Loucy (cell line): ENCODE measurements around the gene PLCD3.

ENCODE experiments used
- H2AFZ ChIP-seq: fragments of 200-600 bp; sonication (generic); 2 replicates; pipeline ENCODE4 v1.6.0; 2016; ENCODE audit warnings: antibody characterized with exemption, mild to moderate bottlenecking, low read length, moderate library complexity
- H3F3A ChIP-seq: fragments of 200-600 bp; 2 replicates; pipeline ENCODE4 v1.6.0; 2016; ENCODE audit warnings: antibody characterized with exemption, low read depth, mild to moderate bottlenecking
- H3K27me3 ChIP-seq: fragments of 200-600 bp; sonication (generic); 2 replicates; pipeline ENCODE4 v1.6.1; 2014; ENCODE audit warnings: low read length, mild to moderate bottlenecking; ENCODE audit not compliant: insufficient read depth, poor library complexity, severe bottlenecking
- H3K36me3 ChIP-seq: fragments of 200-600 bp; sonication (generic); 2 replicates; pipeline ENCODE4 v1.6.1; 2016; ENCODE audit warnings: low read length; ENCODE audit not compliant: insufficient read depth
- H3K4me1 ChIP-seq: fragments of 200-600 bp; sonication (generic); 2 replicates; pipeline ENCODE4 v1.5.1; 2014; ENCODE audit warnings: low read length, mild to moderate bottlenecking; ENCODE audit not compliant: insufficient read depth, poor library complexity, severe bottlenecking
- H3K4me2 ChIP-seq: fragments of 200-600 bp; sonication (generic); 2 replicates; pipeline ENCODE4 v1.6.0; 2014; ENCODE audit warnings: antibody characterized with exemption, low read length, low read depth, mild to moderate bottlenecking; ENCODE audit not compliant: poor library complexity, severe bottlenecking
- H3K4me3 ChIP-seq: fragments of 200-600 bp; sonication (generic); 2 replicates; pipeline ENCODE4 v1.5.1; 2014; ENCODE audit warnings: low read length, mild to moderate bottlenecking, mixed read lengths; ENCODE audit not compliant: poor library complexity, severe bottlenecking
- H3K79me2 ChIP-seq: fragments of 200-600 bp; sonication (generic); 2 replicates; pipeline ENCODE4 v1.6.1; 2014; ENCODE audit warnings: low read length; ENCODE audit not compliant: insufficient read depth
- H3K9ac ChIP-seq: fragments of 200-600 bp; sonication (generic); 2 replicates; pipeline ENCODE4 v1.6.0; 2014; ENCODE audit warnings: mild to moderate bottlenecking, low read depth, low read length, moderate library complexity; ENCODE audit not compliant: poor library complexity, severe bottlenecking
- H3K9me2 ChIP-seq: fragments of 200-600 bp; sonication (generic); replicated peaks from 2 replicates; pipeline ENCODE4 v1.6.1; 2016; ENCODE audit warnings: low read depth, low read length, mixed read lengths
- H3K9me3 ChIP-seq: fragments of 200-600 bp; sonication (generic); 2 replicates; pipeline ENCODE4 v1.6.1; 2014; ENCODE audit warnings: mild to moderate bottlenecking, antibody characterized with exemption, low read length, low read depth; ENCODE audit not compliant: insufficient read depth
- H4K20me1 ChIP-seq: fragments of 200-600 bp; sonication (generic); 2 replicates; pipeline ENCODE4 v1.6.0; 2014; ENCODE audit warnings: antibody characterized with exemption, low read length, mild to moderate bottlenecking; ENCODE audit not compliant: insufficient read depth, poor library complexity, severe bottlenecking
- CTCF ChIP-seq: fragments of 200-600 bp; sonication (generic); conservative IDR thresholded peaks from 2 replicates; pipeline ENCODE4 v1.5.1; 2014; ENCODE audit warnings: mild to moderate bottlenecking, antibody characterized with exemption, low read length
- EZH2phosphoT487 ChIP-seq: fragments of 200-600 bp; IDR thresholded peaks from 2 replicates; pipeline ENCODE4 v1.6.1; 2018; ENCODE audit warnings: antibody characterized with exemption, mild to moderate bottlenecking, moderate library complexity, borderline replicate concordance

PLCD3 gene

GRCh38 chr17:45112559-45113423 lies 19.5 kb downstream of the PLCD3 start:
- H3K4me1 ChIP-seq: no peaks in the 10 kb centered on the region
- H3F3A ChIP-seq: no peaks in the 10 kb centered on the region
- no peaks in the 10 kb centered on the region for H3K27me3 ChIP-seq
- TF ChIP-seq EZH2phosphoT487 (no peak), CTCF (no peak)
- H3K4me2 ChIP-seq: no peak overlapping the region
- H3K36me3 ChIP-seq: peaks cover 4% of the 10 kb centered on the region; the same call in 1 of the 2 replicates
- H3K79me2 ChIP-seq: no peaks in the 10 kb centered on the region
- H2AFZ ChIP-seq: no peak overlapping the region
- H3K4me3 ChIP-seq: no peak overlapping the region
- no peak overlapping the region for H3K9ac ChIP-seq
- no peaks in the 10 kb centered on the region for H3K9me3 ChIP-seq
- H3K9me2 ChIP-seq: no peaks in the 10 kb centered on the region
- no peaks in the 10 kb centered on the region for H4K20me1 ChIP-seq

GRCh38 chr17:45111850-45112249 lies 20.5 kb downstream of the PLCD3 start:
- H3K36me3 ChIP-seq: peaks cover 12% of the 10 kb centered on the region; the same call in 1 of the 2 replicates
- H3K9me2 ChIP-seq: no peaks in the 10 kb centered on the region
- H3K9me3 ChIP-seq: no peaks in the 10 kb centered on the region
- no peak overlapping the region for H3K4me2 ChIP-seq
- H4K20me1 ChIP-seq: no peaks in the 10 kb centered on the region
- no peaks in the 10 kb centered on the region for H3K4me1 ChIP-seq
- no peak overlapping the region for H3K4me3 ChIP-seq
- no peaks in the 10 kb centered on the region for H3K79me2 ChIP-seq
- H3F3A ChIP-seq: no peaks in the 10 kb centered on the region
- H3K27me3 ChIP-seq: no peaks in the 10 kb centered on the region
- H3K9ac ChIP-seq: no peak overlapping the region
- TF ChIP-seq CTCF: no peak
- TF ChIP-seq EZH2phosphoT487: no peak
- no peak overlapping the region for H2AFZ ChIP-seq

GRCh38 chr17:45110676-45111611 lies 21.4 kb downstream of the PLCD3 start:
- Histone ChIP-seq H4K20me1 (no peaks in the 10 kb centered on the region), H3K4me1 (no peaks in the 10 kb centered on the region), H2AFZ (no peak overlapping the region), H3K79me2 (no peaks in the 10 kb centered on the region), H3F3A (no peaks in the 10 kb centered on the region), H3K9me3 (no peaks in the 10 kb centered on the region), H3K36me3 (peaks cover 21% of the 10 kb centered on the region; the same call in 1 of the 2 replicates), H3K4me3 (no peak overlapping the region), H3K9ac (no peak overlapping the region), H3K9me2 (no peaks in the 10 kb centered on the region), H3K27me3 (no peaks in the 10 kb centered on the region), H3K4me2 (no peak overlapping the region)
- no peak for TF ChIP-seq CTCF
- no peak for TF ChIP-seq EZH2phosphoT487
